ENCODE data around the gene ITCH. TPM values are rescaled to one million over a fixed set of nuclear protein-coding genes. Genes with fewer than 3 reads are reported as not detected.

Gene ITCH
- total and polyA plus RNA-seq, 2 experiments from 2014 or later: 14.3 to 39.2 TPM

GRCh38 chr20:34534391-34535165 lies 171.5 kb downstream of the ITCH start:
- H3K27ac ChIP-seq: no peak overlapping the region
- no peaks in the 10 kb centered on the region for H3K27me3 ChIP-seq
- no peak for TF ChIP-seq CTCF (IDR thresholded peaks at IDR 0.05; ENCODE audit: low read depth, low read length)
- no peak overlapping the region for H3K4me3 ChIP-seq
- no peak for DNase-seq (ENCODE audit: low read depth in 1 of 2, low spot score in 1 of 2)
- no peaks in the 10 kb centered on the region for H3K9me3 ChIP-seq (ENCODE audit: low read depth)
- no peaks in the 10 kb centered on the region for H3K4me1 ChIP-seq (ENCODE audit: low read depth)
- peaks cover 41% of the 10 kb centered on the region for H3K36me3 ChIP-seq

- DNase-seq (ENCODE audit: low read depth in 1 of 2, low spot score in 1 of 2): no peak
- no peak overlapping the region for H3K4me3 ChIP-seq
- peaks cover 36% of the 10 kb centered on the region for H3K36me3 ChIP-seq
- H3K9me3 ChIP-seq (ENCODE audit: low read depth): no peaks in the 10 kb centered on the region
- H3K27me3 ChIP-seq: no peaks in the 10 kb centered on the region
- H3K27ac ChIP-seq: no peak overlapping the region
- H3K4me1 ChIP-seq (ENCODE audit: low read depth): no peaks in the 10 kb centered on the region
- TF ChIP-seq CTCF (IDR thresholded peaks at IDR 0.05; ENCODE audit: low read depth, low read length): no peak
Measured at GRCh38 chr20:34535301-34535840, 172.3 kb downstream of the ITCH start.

GRCh38 chr20:34535857-34536256 lies 172.8 kb downstream of the ITCH start:
- no peak for TF ChIP-seq CTCF (IDR thresholded peaks at IDR 0.05; ENCODE audit: low read depth, low read length)
- Histone ChIP-seq H3K27me3 (no peaks in the 10 kb centered on the region), H3K27ac (no peak overlapping the region), H3K36me3 (peaks cover 39% of the 10 kb centered on the region), H3K9me3 (ENCODE audit: low read depth) (no peaks in the 10 kb centered on the region), H3K4me3 (no peak overlapping the region), H3K4me1 (ENCODE audit: low read depth) (no peaks in the 10 kb centered on the region)
- no peak for DNase-seq (ENCODE audit: low read depth in 1 of 2, low spot score in 1 of 2)

GRCh38 chr20:34536798-34537394 lies 173.8 kb downstream of the ITCH start:
- H3K9me3 ChIP-seq (ENCODE audit: low read depth): no peaks in the 10 kb centered on the region
- H3K27ac ChIP-seq: no peak overlapping the region
- no peak overlapping the region for H3K4me3 ChIP-seq
- no peaks in the 10 kb centered on the region for H3K27me3 ChIP-seq
- DNase-seq (ENCODE audit: low read depth in 1 of 2, low spot score in 1 of 2): peak; percentile 44 to 52
- peak; percentile 54 for TF ChIP-seq CTCF (IDR thresholded peaks at IDR 0.05; ENCODE audit: low read depth, low read length)
- H3K4me1 ChIP-seq (ENCODE audit: low read depth): no peaks in the 10 kb centered on the region
- peaks cover 39% of the 10 kb centered on the region for H3K36me3 ChIP-seq

- DNase-seq (ENCODE audit: low read depth in 1 of 2, low spot score in 1 of 2): no peak
- Histone ChIP-seq H3K9me3 (ENCODE audit: low read depth) (no peaks in the 10 kb centered on the region), H3K27ac (no peak overlapping the region), H3K36me3 (peaks cover 37% of the 10 kb centered on the region), H3K4me1 (ENCODE audit: low read depth) (no peaks in the 10 kb centered on the region), H3K4me3 (no peak overlapping the region), H3K27me3 (no peaks in the 10 kb centered on the region)
- no peak for TF ChIP-seq CTCF (IDR thresholded peaks at IDR 0.05; ENCODE audit: low read depth, low read length)
Measured at GRCh38 chr20:34537651-34538050, 174.6 kb downstream of the ITCH start.
